Measurements from ENCODE around the gene TPSAB1. TPM values are rescaled to one million over a fixed set of nuclear protein-coding genes. Genes with fewer than 3 reads are reported as not detected.
"Not testable (repeated sequence)": the region's sequence is repeated elsewhere in the genome, so short reads cannot be mapped to it uniquely, and the experiment has no call there.

TPSAB1 gene
- total RNA-seq, 4 donors from 2014 or later: 3.9 to 96.2 (median 14.2) TPM

GRCh38 chr16:1225051-1225451 lies 15.5 kb upstream of the TPSAB1 start, which contains the start of gene TPSG1:
TSS of gene TPSG1 (minus strand) at chr16:1225268. CDS start at chr16:1225252, 16 bp downstream.
- Histone ChIP-seq H3K4me1 (no peaks in the 10 kb centered on the region), H3K27ac (no peak within 1 kb of the TSS), H3K36me3 (no peaks in the 10 kb centered on the region), H3K27me3 (no peaks in the 10 kb centered on the region), H3K9me3 (no peaks in the 10 kb centered on the region), H3K4me3 (no peak within 1 kb of the TSS)
- intact Hi-C loops (cut with DNase I; ENCODE audit: low total_unique reads): no loop called here
- TF ChIP-seq POLR2A (IDR thresholded peaks at IDR 0.05): no peak
- no peak for TF ChIP-seq CTCF (IDR thresholded peaks at IDR 0.05)
- DNase-seq: no peak

- DNase-seq; intact Hi-C loops (cut with DNase I; ENCODE audit: low total_unique reads); H3K9me3 ChIP-seq; H3K27me3 ChIP-seq; H3K27ac ChIP-seq; H3K4me3 ChIP-seq; H3K4me1 ChIP-seq; H3K36me3 ChIP-seq: not testable (repeated sequence)
These were observed 14.7 kb upstream of the TPSAB1 start for GRCh38 chr16:1225728-1226311.

- H3K4me1 ChIP-seq; H3K27me3 ChIP-seq; H3K27ac ChIP-seq; H3K36me3 ChIP-seq; intact Hi-C loops (cut with DNase I; ENCODE audit: low total_unique reads); H3K9me3 ChIP-seq; H3K4me3 ChIP-seq; DNase-seq: not testable (repeated sequence)
These were observed 13.8 kb upstream of the TPSAB1 start for GRCh38 chr16:1226692-1227091.

- H3K27me3 ChIP-seq; H3K4me3 ChIP-seq; DNase-seq; H3K4me1 ChIP-seq; intact Hi-C loops (cut with DNase I; ENCODE audit: low total_unique reads); H3K9me3 ChIP-seq; H3K36me3 ChIP-seq; H3K27ac ChIP-seq: not testable (repeated sequence)
These were observed 12.3 kb upstream of the TPSAB1 start for GRCh38 chr16:1228227-1228626.

GRCh38 chr16:1229476-1229875 lies 11.0 kb upstream of the TPSAB1 start:
- H3K27me3 ChIP-seq; H3K9me3 ChIP-seq; H3K27ac ChIP-seq; H3K4me1 ChIP-seq; H3K4me3 ChIP-seq; DNase-seq; intact Hi-C loops (cut with DNase I; ENCODE audit: low total_unique reads); H3K36me3 ChIP-seq: not testable (repeated sequence)

GRCh38 chr16:1230084-1230470 lies 10.4 kb upstream of the TPSAB1 start, which contains the start of gene TPSB2:
TSS of gene TPSB2 (minus strand) at chr16:1230184. CDS start at chr16:1229951, 233 bp downstream.
- H3K9me3 ChIP-seq; DNase-seq; H3K4me3 ChIP-seq; H3K36me3 ChIP-seq; H3K27me3 ChIP-seq; H3K4me1 ChIP-seq; H3K27ac ChIP-seq; intact Hi-C loops (cut with DNase I; ENCODE audit: low total_unique reads): not testable (repeated sequence)

GRCh38 chr16:1230471-1231212 lies 9.9 kb upstream of the TPSAB1 start:
- H3K36me3 ChIP-seq; H3K27ac ChIP-seq; H3K4me3 ChIP-seq; H3K9me3 ChIP-seq; H3K4me1 ChIP-seq; DNase-seq; intact Hi-C loops (cut with DNase I; ENCODE audit: low total_unique reads); H3K27me3 ChIP-seq: not testable (repeated sequence)

GRCh38 chr16:1231301-1231700 lies 9.2 kb upstream of the TPSAB1 start:
- H3K4me3 ChIP-seq; H3K27ac ChIP-seq; H3K36me3 ChIP-seq; H3K4me1 ChIP-seq; H3K9me3 ChIP-seq; H3K27me3 ChIP-seq; DNase-seq; intact Hi-C loops (cut with DNase I; ENCODE audit: low total_unique reads): not testable (repeated sequence)

GRCh38 chr16:1232049-1232748 lies 8.3 kb upstream of the TPSAB1 start:
- intact Hi-C loops (cut with DNase I; ENCODE audit: low total_unique reads); H3K27me3 ChIP-seq; H3K9me3 ChIP-seq; H3K27ac ChIP-seq; H3K36me3 ChIP-seq; H3K4me1 ChIP-seq; DNase-seq; H3K4me3 ChIP-seq: not testable (repeated sequence)

- H3K4me1 ChIP-seq; H3K9me3 ChIP-seq; H3K27me3 ChIP-seq; intact Hi-C loops (cut with DNase I; ENCODE audit: low total_unique reads); H3K27ac ChIP-seq; H3K4me3 ChIP-seq; DNase-seq; H3K36me3 ChIP-seq: not testable (repeated sequence)
These were observed 3.8 kb upstream of the TPSAB1 start for GRCh38 chr16:1236659-1237058.

All from uterus (tissue), 4 donors.